ENCODE measurements around the gene TP53I13. TPM values are rescaled to one million over a fixed set of nuclear protein-coding genes. Genes with fewer than 3 reads are reported as not detected.

The TP53I13 gene
- total RNA-seq, 1 donor from 2014 or later, result 51.9 TPM

DNA sequence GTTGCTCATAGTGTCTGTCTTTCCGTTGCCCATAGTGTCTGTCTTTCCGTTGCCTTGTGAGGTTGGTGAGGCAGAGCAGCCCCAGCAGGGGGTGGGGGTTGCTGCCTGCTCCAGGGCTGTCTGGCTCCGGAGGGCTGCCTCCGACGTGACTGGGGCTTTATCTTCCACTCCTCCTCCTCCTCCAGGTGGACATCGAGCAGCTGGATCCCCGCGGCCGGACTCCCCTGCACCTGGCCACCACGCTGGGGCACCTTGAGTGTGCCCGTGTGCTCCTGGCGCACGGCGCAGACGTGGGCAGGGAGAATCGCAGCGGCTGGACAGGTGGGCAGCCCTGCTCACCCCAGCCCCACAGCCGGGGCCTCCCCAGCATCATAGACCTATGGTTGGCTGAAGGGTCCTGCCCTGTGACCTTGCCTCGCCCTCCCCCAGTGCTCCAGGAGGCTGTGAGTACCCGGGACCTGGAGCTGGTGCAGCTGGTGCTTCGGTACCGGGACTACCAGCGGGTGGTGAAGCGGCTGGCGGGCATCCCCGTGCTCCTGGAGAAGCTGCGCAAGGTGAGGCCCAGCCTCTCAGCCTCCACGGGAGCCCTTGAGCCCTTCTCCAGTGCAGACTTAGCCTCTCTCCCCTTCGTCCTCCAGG, 39.2 kb downstream of the TP53I13 start:
- no peak overlapping the region for H3K4me3 ChIP-seq
- no peaks in the 10 kb centered on the region for H3K36me3 ChIP-seq
- peak; percentile 8 for ATAC-seq

DNA sequence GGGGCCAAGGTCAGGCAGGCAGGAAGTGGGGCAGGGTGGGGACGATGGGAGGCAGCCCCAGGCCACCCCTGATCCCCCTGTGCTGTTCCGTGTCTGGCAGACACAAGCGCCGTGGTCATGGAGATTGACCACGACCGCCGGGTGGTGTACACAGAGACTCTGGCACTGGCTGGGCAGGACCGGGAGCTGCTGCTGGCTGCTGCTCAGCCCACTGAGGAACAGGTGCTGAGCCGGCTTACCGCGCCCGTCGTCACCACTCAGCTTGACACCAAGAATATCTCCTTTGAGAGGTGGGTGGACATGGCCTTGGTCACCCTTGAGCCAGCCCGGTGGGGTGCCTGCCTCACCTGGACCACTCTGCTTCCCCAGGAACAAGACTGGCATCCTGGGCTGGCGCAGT, 40.5 kb downstream of the TP53I13 start:
- DNase-seq (peak; percentile 57), ATAC-seq (no peak)
- H3K4me3 ChIP-seq, result no peak overlapping the region
- TF ChIP-seq, protein P1, sequence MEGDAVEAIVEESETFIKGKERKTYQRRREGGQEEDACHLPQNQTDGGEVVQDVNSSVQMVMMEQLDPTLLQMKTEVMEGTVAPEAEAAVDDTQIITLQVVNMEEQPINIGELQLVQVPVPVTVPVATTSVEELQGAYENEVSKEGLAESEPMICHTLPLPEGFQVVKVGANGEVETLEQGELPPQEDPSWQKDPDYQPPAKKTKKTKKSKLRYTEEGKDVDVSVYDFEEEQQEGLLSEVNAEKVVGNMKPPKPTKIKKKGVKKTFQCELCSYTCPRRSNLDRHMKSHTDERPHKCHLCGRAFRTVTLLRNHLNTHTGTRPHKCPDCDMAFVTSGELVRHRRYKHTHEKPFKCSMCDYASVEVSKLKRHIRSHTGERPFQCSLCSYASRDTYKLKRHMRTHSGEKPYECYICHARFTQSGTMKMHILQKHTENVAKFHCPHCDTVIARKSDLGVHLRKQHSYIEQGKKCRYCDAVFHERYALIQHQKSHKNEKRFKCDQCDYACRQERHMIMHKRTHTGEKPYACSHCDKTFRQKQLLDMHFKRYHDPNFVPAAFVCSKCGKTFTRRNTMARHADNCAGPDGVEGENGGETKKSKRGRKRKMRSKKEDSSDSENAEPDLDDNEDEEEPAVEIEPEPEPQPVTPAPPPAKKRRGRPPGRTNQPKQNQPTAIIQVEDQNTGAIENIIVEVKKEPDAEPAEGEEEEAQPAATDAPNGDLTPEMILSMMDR (IDR thresholded peaks at IDR 0.05), result no peak
- intact Hi-C loops (cut with DNase I), result no loop called here
- H3K9me3 ChIP-seq, result no peaks in the 10 kb centered on the region
- H3K36me3 ChIP-seq, result no peaks in the 10 kb centered on the region
- H3K27me3 ChIP-seq, result no peaks in the 10 kb centered on the region
- peaks cover 9% of the 10 kb centered on the region for H3K4me1 ChIP-seq
- no peak overlapping the region for H3K27ac ChIP-seq

More for the DNA sequence above, 39.2 kb downstream of the TP53I13 start:
- no peak for DNase-seq
- Histone ChIP-seq H3K4me1 (no peaks in the 10 kb centered on the region), H3K27ac (no peak overlapping the region), H3K27me3 (no peaks in the 10 kb centered on the region), H3K9me3 (no peaks in the 10 kb centered on the region)
- TF ChIP-seq, protein P1 (IDR thresholded peaks at IDR 0.05), result no peak
- intact Hi-C loops (cut with DNase I), result no loop called here

DNA sequence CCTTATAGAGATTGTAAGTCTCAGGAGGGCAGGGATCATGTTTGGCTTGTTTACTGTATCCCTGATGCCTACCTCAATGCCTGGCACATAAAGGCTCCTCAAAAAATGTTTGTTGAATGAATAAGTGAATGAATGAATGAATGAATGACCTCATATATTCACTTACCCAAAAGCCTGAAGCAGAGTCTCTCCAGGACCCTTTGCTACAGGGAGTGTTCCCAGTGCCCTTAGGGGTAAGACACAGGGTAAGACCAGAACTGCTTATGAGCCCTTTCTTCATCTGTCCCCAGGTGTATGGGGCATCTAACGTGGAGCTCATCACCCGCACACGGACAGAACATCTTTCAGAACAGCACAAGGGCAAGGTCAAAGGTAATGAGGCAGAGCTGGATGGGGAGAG, 41.9 kb downstream of the TP53I13 start:
- Histone ChIP-seq H3K27ac (no peak overlapping the region), H3K9me3 (no peaks in the 10 kb centered on the region), H3K4me3 (no peak overlapping the region), H3K4me1 (peaks cover 20% of the 10 kb centered on the region), H3K27me3 (no peaks in the 10 kb centered on the region), H3K36me3 (no peaks in the 10 kb centered on the region)
- peak; percentile 26 for DNase-seq
- ATAC-seq, result no peak
- TF ChIP-seq, protein P1 (IDR thresholded peaks at IDR 0.05), result no peak
- intact Hi-C loops (cut with DNase I), result no loop called here

DNA sequence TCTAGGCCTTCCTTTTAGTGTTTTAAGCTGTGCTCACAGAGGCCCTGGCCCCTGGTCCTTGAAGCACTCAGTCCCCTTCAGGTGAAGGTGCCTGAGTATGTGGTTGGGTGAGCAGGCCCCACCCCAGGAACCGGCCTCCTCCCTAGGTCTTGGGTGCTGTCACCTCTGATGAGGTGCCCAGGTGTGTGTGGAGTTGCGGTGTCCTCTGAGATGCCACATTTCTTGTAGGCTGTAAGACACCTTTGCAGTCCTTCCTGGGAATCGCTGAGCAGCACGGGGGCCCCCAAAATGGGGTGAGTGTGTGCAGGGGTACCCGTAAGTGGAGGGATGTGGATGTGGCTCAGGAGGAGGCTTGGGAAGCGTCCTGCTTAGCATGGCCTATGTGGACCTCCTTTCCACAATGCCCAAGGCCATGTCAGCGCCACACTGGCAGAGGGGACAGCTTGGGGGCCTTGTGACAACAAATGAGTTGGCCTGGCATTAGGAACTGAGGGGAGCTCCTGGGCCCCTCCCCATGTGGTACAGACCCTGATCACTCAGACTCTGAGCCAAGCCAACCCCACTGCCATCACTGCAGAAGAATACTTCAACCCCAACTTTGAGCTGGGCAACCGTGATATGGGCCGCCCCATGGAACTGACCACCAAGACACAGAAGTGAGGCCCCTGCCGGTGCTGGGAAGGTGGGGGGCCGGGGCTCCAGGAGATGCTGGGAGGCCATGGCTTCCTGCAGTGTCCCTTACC, 43.0 kb downstream of the TP53I13 start:
- ATAC-seq, result no peak
- TF ChIP-seq, protein P1 (IDR thresholded peaks at IDR 0.05), result no peak

DNA sequence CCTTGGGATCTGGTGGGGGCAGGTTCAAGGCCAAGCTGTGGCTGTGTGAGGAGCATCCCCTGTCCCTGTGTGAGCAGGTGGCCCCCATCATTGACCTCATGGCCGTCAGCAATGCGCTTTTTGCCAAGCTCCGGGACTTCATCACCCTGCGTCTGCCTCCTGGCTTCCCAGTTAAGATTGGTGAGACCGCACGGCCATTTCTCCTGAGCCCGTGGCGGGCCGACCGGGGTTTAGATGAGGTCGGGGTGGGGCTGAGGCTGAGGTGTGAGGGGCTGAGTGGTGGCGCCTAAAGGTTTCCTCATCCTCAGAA, 43.5 kb downstream of the TP53I13 start:
- no peak overlapping the region for H3K27ac ChIP-seq
- H3K4me1 ChIP-seq, result peaks cover 34% of the 10 kb centered on the region
- TF ChIP-seq, protein P1 (IDR thresholded peaks at IDR 0.05), result no peak
- ATAC-seq, result no peak
- peak; percentile 61 for DNase-seq
- H3K4me3 ChIP-seq, result no peak overlapping the region
- no peaks in the 10 kb centered on the region for H3K9me3 ChIP-seq
- no peaks in the 10 kb centered on the region for H3K27me3 ChIP-seq
- H3K36me3 ChIP-seq, result no peaks in the 10 kb centered on the region
- intact Hi-C loops (cut with DNase I), result no loop called here

More for the DNA sequence above, 43.0 kb downstream of the TP53I13 start:
- DNase-seq, result peak; percentile 46
- intact Hi-C loops (cut with DNase I), result no loop called here
- Histone ChIP-seq H3K27me3 (no peaks in the 10 kb centered on the region), H3K4me3 (no peak overlapping the region), H3K9me3 (no peaks in the 10 kb centered on the region), H3K36me3 (no peaks in the 10 kb centered on the region), H3K4me1 (peaks cover 29% of the 10 kb centered on the region), H3K27ac (no peak overlapping the region)

Data from upper lobe of right lung (tissue), 1 donor.